CD4-positive, CD25-positive, alpha-beta regulatory T cell (primary cell): Measurements from ENCODE around the gene SAMD1. TPM values are rescaled to one million over a fixed set of nuclear protein-coding genes. Genes with fewer than 3 reads are reported as not detected.

Experiments
- ATAC-seq, 2 donors: fragments of 150-1000 bp; cut with Tn5 transposase; one replicate each; pipeline ENCODE4 v1.10.0; 2021; ENCODE audit warnings: low read depth in 2 of 2, moderate number of reproducible peaks in 2 of 2, moderate library complexity in 1 of 2
- DNase-seq, 3 donors: peaks; one replicate each; pipeline versions ENCODE4 v3.0.0 to v3.0.0-alpha.2; 2012 to 2022; ENCODE audit warnings: mixed read lengths in 1 of 3
- H3K27ac ChIP-seq: one replicate; pipeline ENCODE4 v1.7.0; 2013; ENCODE audit warnings: mild to moderate bottlenecking, low read length; ENCODE audit not compliant: insufficient read depth, poor library complexity, severe bottlenecking
- H3K27me3 ChIP-seq: one replicate; pipeline ENCODE4 v1.7.0; 2013; ENCODE audit warnings: low read length; ENCODE audit not compliant: control insufficient read depth, insufficient read depth
- H3K36me3 ChIP-seq: one replicate; pipeline ENCODE4 v1.7.0; 2013; ENCODE audit warnings: mild to moderate bottlenecking, low read length, moderate library complexity; ENCODE audit not compliant: control insufficient read depth, insufficient read depth
- H3K4me1 ChIP-seq: 2 replicates; pipeline ENCODE4 v1.7.0; 2013; ENCODE audit warnings: mild to moderate bottlenecking, low read length; ENCODE audit not compliant: insufficient read depth, control insufficient read depth, poor library complexity, severe bottlenecking
- H3K4me3 ChIP-seq: one replicate; pipeline ENCODE4 v1.7.0; 2013; ENCODE audit warnings: low read depth, mild to moderate bottlenecking, low read length, moderate library complexity
- H3K9me3 ChIP-seq, 2 experiments: 1 replicate in 1 of 2; 2 replicates in 1 of 2; pipeline ENCODE4 v1.7.0; 2013; ENCODE audit warnings: low read length in 2 of 2, mild to moderate bottlenecking in 1 of 2, moderate library complexity in 1 of 2; ENCODE audit not compliant: control insufficient read depth in 2 of 2
- H3K27ac Mint-ChIP-seq, 3 donors: one replicate each; pipeline ENCODE4 v1.8.0; 2020 to 2022; ENCODE audit warnings: mild to moderate bottlenecking in 3 of 3, mixed read lengths in 3 of 3, moderate library complexity in 2 of 3
- H3K27me3 Mint-ChIP-seq: one replicate; pipeline ENCODE4 v1.8.0; 2022; ENCODE audit warnings: mild to moderate bottlenecking, mixed read lengths
- H3K36me3 Mint-ChIP-seq: one replicate; pipeline ENCODE4 v1.8.0; 2020; ENCODE audit warnings: mixed read lengths
- H3K4me1 Mint-ChIP-seq, 4 donors: one replicate each; pipeline ENCODE4 v1.8.0; 2020 to 2022; ENCODE audit warnings: mixed read lengths in 4 of 4, mild to moderate bottlenecking in 1 of 4
- H3K4me3 Mint-ChIP-seq, 4 donors: one replicate each; pipeline ENCODE4 v1.8.0; 2020 to 2022; ENCODE audit warnings: mild to moderate bottlenecking in 4 of 4, mixed read lengths in 4 of 4, moderate library complexity in 3 of 4
- H3K9me3 Mint-ChIP-seq, 7 donors: one replicate each; pipeline ENCODE4 v1.8.0; 2020 to 2022; ENCODE audit warnings: mixed read lengths in 7 of 7, mild to moderate bottlenecking in 3 of 7, moderate library complexity in 2 of 7
- polyA plus RNA-seq, 4 donors: library from polyadenylated mRNA; unstranded; fragments of 300-500 nt; fragmentation: Illumina TruSeq; gene quantifications; one replicate each; pipeline ENCODE4 v1.2.3, GENCODE V29; 2021
- total RNA-seq: library from RNA; stranded (reverse); gene quantifications from one replicate; pipeline ENCODE4 v1.2.3, GENCODE V29; 2022

The SAMD1 gene
- 24.1 TPM for total RNA-seq
- 1 to 10 TPM in 2 of 4 donors, under 1 TPM in 2; 0.80 to 1.4 (median 1.0) TPM for polyA plus RNA-seq

GRCh38 chr19:14090509-14091080 lies at the start of gene SAMD1:
Gene SAMD1 (minus strand): TSS chr19:14090751.
- Mint-ChIP-seq H3K4me1 (peaks cover 5 to 33% (median 17%) of the 10 kb centered on the region in 4 donors), H3K27ac (peak within 1 kb of the TSS; percentile 92 to 99 (median 99)), H3K36me3 (peaks cover 7% of the 10 kb centered on the region), H3K9me3 (peaks cover 0 to 8% (median 2%) of the 10 kb centered on the region in 7 donors), H3K27me3 (peaks cover 15% of the 10 kb centered on the region), H3K4me3 (peak within 1 kb of the TSS; percentile 94 to 100 (median 100))
- Histone ChIP-seq H3K4me1 (peaks cover 14% of the 10 kb centered on the region), H3K4me3 (peak within 1 kb of the TSS; percentile 84), H3K27me3 (no peaks in the 10 kb centered on the region), H3K36me3 (no peaks in the 10 kb centered on the region), H3K9me3 (peaks cover 0 to 6% of the 10 kb centered on the region in 2 experiments), H3K27ac (peak within 1 kb of the TSS; percentile 67)
- DNase-seq: peak; percentile 76 to 90 (median 79)
- peak; percentile 60 to 66 for ATAC-seq

GRCh38 chr19:14139944-14140343 lies 49.4 kb upstream of the SAMD1 start:
- Histone ChIP-seq H3K27me3 (no peaks in the 10 kb centered on the region), H3K9me3 (no peaks in the 10 kb centered on the region), H3K4me1 (peaks cover 26% of the 10 kb centered on the region), H3K27ac (no peak overlapping the region), H3K4me3 (no peak overlapping the region), H3K36me3 (peaks cover 7% of the 10 kb centered on the region)
- Mint-ChIP-seq H3K4me1 (peaks cover 11 to 47% (median 25%) of the 10 kb centered on the region in 4 donors), H3K27me3 (no peaks in the 10 kb centered on the region), H3K36me3 (peaks cover 11% of the 10 kb centered on the region), H3K9me3 (no peaks in the 10 kb centered on the region), H3K27ac (peak overlapping the region in 2 of 3 donors; percentile 64 to 65), H3K4me3 (peak overlapping the region in 3 of 4 donors; percentile 14 to 59 (median 51))
- ATAC-seq (no peak), DNase-seq (no peak)

GRCh38 chr19:14138576-14139265 lies 48.2 kb upstream of the SAMD1 start:
- H3K36me3 ChIP-seq: peaks cover 7% of the 10 kb centered on the region
- H3K4me3 ChIP-seq: peak overlapping the region; percentile 19
- ATAC-seq (no peak), DNase-seq (no peak)
- H3K27me3 ChIP-seq: no peaks in the 10 kb centered on the region
- Mint-ChIP-seq H3K4me1 (peaks cover 14 to 49% (median 27%) of the 10 kb centered on the region in 4 donors), H3K36me3 (peaks cover 11% of the 10 kb centered on the region), H3K9me3 (no peaks in the 10 kb centered on the region), H3K4me3 (peak overlapping the region; percentile 57 to 93 (median 76)), H3K27ac (peak overlapping the region in 2 of 3 donors; percentile 69 to 78), H3K27me3 (no peaks in the 10 kb centered on the region)
- no peak overlapping the region for H3K27ac ChIP-seq
- H3K4me1 ChIP-seq: peaks cover 26% of the 10 kb centered on the region
- H3K9me3 ChIP-seq: no peaks in the 10 kb centered on the region

DNA sequence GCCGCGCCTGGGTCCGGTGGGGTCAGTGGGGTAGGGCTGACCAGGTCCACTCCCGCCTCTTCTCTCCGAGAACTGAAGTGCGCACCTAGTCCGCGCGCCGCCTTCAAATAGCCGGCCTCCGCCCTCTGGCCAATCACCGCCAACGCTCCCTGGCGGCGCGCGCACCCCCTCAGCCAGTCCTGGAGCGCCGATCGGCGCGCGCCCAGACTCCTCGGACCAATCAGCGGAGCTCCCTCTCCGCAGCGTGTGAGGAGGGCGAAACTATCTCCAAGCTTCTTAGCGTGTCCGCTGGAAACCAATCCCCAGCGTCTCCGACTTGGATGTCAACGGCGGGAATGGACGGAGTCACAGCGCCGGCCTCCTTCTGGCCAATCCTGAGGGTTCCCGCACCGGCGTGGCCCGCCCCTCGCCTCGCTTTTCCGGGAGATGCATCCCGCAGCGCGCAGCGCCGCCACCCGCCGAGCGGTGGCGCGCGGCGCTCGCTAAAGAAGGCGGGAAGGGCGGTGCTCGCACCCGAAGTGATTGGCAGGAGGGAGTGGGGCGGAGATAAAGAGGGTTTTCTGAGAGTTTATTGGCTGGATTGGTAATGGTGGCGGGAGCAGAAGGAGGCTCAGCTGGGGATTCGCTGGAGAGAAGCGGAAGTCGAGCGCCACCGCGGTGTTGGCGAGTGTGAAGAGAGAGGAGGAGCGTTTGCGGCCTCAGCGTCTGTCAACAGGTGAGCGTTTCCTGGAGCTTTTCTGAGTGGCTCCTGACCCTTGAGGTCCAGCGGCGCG lies 46.1 kb upstream of the SAMD1 start, which contains the start of gene ASF1B:
Gene ASF1B, minus strand, starts transcription at position 81 of the 773 bp plus-strand sequence. CDS start 133 bp downstream, outside the sequence.
- H3K36me3 Mint-ChIP-seq: peaks cover 7% of the 10 kb centered on the region
- Histone ChIP-seq H3K27ac (peak within 1 kb of the TSS; percentile 94), H3K4me1 (peaks cover 26% of the 10 kb centered on the region), H3K27me3 (no peaks in the 10 kb centered on the region), H3K4me3 (peak within 1 kb of the TSS; percentile 57), H3K9me3 (no peaks in the 10 kb centered on the region), H3K36me3 (peaks cover 7% of the 10 kb centered on the region)
- H3K4me3 Mint-ChIP-seq: peak within 1 kb of the TSS; percentile 89 to 94 (median 93)
- peaks cover 11 to 37% (median 22%) of the 10 kb centered on the region in 4 donors for H3K4me1 Mint-ChIP-seq
- peak within 1 kb of the TSS; percentile 93 to 97 (median 94) for H3K27ac Mint-ChIP-seq
- peak; percentile 84 to 88 for ATAC-seq
- H3K9me3 Mint-ChIP-seq: no peaks in the 10 kb centered on the region
- DNase-seq: peak; percentile 96 to 99 (median 98)
- no peaks in the 10 kb centered on the region for H3K27me3 Mint-ChIP-seq

DNA sequence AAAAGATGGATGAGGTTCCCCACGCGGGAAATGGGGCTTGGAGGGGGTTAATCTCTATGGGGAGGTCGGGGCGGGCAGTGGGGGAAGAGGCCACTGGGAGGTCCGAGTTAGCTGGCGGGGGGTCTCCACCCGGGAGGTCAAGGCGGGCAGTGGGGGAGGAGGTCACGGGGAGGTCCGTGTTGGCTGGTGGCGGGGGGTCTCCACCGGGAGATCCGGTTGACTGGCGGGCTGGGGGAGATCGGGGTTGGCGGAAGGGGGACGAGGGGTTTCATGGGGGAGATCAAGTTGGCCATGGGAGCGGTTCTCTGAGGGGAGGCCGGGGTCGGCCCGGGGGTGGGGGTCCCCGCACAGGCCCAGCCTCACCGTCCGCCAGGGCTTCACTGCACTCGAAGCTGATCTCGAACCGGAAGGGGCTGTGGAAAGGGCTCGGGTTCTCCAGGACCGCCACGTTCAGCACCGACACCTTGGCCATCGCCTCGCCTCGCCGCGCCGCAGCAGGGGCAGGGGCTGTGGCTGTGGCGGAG lies 45.5 kb upstream of the SAMD1 start:
- peak overlapping the region; percentile 89 to 94 (median 93) for H3K4me3 Mint-ChIP-seq
- no peaks in the 10 kb centered on the region for H3K9me3 ChIP-seq
- H3K36me3 Mint-ChIP-seq: peaks cover 7% of the 10 kb centered on the region
- H3K4me1 ChIP-seq: peaks cover 26% of the 10 kb centered on the region
- H3K36me3 ChIP-seq: peaks cover 7% of the 10 kb centered on the region
- no peaks in the 10 kb centered on the region for H3K27me3 ChIP-seq
- H3K27ac ChIP-seq: peak overlapping the region; percentile 94
- DNase-seq: no peak
- H3K4me1 Mint-ChIP-seq: peaks cover 11 to 33% (median 21%) of the 10 kb centered on the region in 4 donors
- no peaks in the 10 kb centered on the region for H3K9me3 Mint-ChIP-seq
- H3K4me3 ChIP-seq: peak overlapping the region; percentile 34
- no peaks in the 10 kb centered on the region for H3K27me3 Mint-ChIP-seq
- peak overlapping the region; percentile 82 to 94 (median 93) for H3K27ac Mint-ChIP-seq
- no peak for ATAC-seq

DNA sequence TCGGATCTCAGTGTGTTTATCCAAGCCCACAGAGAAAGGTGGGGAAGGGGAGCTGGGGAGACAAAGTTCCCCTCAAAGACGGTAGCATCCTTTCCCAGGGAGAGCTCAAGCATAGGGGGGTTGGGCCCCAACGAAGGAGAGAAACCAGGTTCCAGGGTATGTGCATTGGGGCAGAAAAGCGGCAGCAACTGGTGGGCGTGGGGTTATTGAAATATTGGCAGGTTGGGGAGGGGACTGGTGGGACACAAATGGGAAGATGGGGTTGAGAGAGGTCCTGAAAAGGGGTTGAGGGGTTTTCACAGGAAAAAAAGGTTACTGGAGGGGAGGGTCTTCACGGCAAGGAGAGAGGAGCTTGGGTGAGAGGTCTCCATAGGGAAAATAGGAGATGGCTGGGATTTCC lies 44.8 kb upstream of the SAMD1 start:
- no peak for DNase-seq
- Histone ChIP-seq H3K4me3 (peak overlapping the region; percentile 34), H3K27ac (peak overlapping the region; percentile 94), H3K9me3 (no peaks in the 10 kb centered on the region), H3K4me1 (peaks cover 26% of the 10 kb centered on the region), H3K36me3 (peaks cover 7% of the 10 kb centered on the region), H3K27me3 (no peaks in the 10 kb centered on the region)
- Mint-ChIP-seq H3K4me1 (peaks cover 11 to 31% (median 20%) of the 10 kb centered on the region in 4 donors), H3K27ac (peak overlapping the region in 1 of 3 donors; percentile 67), H3K27me3 (no peaks in the 10 kb centered on the region), H3K9me3 (no peaks in the 10 kb centered on the region), H3K36me3 (peaks cover 7% of the 10 kb centered on the region), H3K4me3 (peak overlapping the region; percentile 78 to 94 (median 90))
- ATAC-seq: no peak

DNA sequence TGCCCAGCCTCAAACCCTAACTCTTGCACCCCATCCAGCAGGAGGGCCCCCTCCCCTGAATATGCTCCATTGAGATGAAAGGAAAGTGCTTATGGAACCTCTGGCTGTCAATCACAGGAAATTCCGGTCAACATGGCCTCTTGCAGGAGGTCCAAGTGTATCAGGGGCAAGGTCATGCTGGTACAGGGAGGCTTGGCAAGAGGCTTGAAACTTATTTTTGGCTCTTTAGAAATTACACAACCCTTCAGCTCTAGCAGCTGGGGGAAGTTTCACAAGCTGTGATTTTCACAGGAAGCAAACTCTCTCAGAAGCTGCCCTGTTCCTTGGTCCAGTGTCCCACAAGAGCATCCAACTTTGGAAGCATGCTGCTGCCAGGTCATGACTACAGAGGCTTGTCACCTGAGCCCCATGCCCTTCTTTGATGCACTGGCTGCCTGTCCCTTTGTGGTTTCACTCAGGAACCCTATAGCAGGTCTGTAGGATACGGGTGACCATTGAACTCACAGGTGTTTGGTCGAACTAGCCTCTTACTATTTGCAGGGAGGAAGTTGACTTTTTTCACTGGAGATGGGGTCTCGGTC lies 37.5 kb upstream of the SAMD1 start:
- no peak for ATAC-seq
- Histone ChIP-seq H3K4me3 (no peak overlapping the region), H3K27ac (no peak overlapping the region), H3K9me3 (no peaks in the 10 kb centered on the region), H3K36me3 (no peaks in the 10 kb centered on the region), H3K4me1 (no peaks in the 10 kb centered on the region), H3K27me3 (no peaks in the 10 kb centered on the region)
- Mint-ChIP-seq H3K36me3 (peaks cover 1% of the 10 kb centered on the region), H3K27ac (no peak overlapping the region), H3K4me3 (no peak overlapping the region), H3K27me3 (no peaks in the 10 kb centered on the region), H3K9me3 (no peaks in the 10 kb centered on the region), H3K4me1 (peaks cover 0 to under 1% (median 0%) of the 10 kb centered on the region in 4 donors)
- DNase-seq: no peak
